Measurements from ENCODE around the gene CYP27B1.
"Not testable (repeated sequence)": the region's sequence is repeated elsewhere in the genome, so short reads cannot be mapped to it uniquely, and the experiment has no call there.

The CYP27B1 gene

DNA sequence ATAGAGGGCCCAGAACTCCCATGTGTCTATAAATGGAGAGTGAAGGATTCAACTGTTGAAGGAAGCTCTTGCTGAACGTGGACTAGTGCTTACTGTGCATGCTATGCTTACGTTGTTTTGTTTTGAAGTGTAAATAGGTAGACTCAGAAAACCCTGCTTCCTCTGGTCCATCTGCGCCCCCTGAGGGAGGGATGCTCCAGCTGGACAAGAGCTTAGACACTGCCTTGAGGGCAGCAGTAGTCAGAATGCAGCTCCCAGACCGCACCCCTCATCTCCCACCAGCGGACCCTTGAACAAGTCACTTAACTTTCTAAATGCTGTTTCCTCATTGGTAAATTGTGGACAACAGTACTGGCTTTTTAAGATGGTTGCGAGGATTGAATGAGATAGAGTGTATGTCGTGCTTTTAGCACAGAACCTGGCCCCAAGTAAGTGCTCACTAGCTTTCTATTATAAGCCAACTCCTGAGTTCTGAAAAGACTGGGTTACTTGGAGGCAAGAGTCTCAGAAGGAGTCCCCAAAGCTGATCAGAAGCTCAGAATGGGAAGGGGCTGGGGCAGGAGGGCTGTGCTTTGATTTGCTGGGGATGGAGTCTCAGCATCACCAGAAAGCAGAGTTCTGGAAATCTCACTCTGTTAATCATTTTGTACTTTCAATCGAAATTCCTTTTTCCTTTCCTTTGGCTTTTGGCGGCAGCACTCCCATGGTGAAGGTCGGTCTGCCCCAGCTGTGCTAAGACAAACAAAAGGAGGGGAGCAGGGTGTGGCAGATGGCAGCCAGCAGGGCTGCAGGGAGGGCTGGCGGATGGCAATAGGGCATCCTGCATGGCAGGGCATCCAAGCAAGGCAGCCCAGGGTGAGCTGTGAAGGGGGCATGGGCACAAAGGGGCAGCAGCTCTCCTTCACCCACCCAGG lies 43.9 kb downstream of the CYP27B1 start:
- DNase-seq (ENCODE audit: low read depth in 3 of 3), result no peak

DNA sequence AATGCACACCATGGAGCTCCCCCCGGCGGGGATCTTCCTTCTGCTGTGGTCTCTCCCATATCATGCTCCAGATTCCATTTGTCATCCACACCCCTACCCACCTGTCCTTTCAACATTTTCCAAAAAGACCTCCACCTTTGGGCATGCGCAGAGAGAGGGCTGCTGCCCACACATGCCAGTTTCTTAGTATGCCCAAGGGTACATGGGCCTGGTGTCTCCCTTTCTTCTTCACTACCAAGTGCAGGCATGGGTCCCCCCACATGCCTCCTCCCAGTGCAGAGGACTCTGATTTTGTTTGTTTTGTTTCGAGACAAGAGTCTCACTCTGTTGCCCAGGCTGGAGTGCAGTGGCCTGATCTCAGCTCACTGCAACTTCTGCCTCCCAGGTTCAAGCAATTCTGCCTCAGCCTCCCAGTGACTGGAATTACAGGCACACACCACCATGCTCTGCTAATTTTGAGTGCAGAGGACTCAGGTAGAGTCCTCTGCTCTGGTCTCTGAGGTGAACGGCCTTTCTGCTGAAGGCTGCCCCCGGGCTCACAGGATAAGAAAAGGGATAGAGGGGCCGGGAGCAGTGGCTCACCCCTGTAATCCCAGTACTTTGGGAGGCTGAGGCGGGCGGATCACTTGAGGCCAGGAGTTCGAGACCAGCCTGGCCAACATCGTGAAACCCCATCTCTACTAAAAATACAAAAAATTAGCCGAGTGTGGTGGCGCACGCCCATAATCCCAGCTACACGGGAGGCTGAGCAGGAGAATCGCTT lies 44.9 kb downstream of the CYP27B1 start:
- not testable (repeated sequence) for DNase-seq (ENCODE audit: low read depth in 3 of 3)

DNA sequence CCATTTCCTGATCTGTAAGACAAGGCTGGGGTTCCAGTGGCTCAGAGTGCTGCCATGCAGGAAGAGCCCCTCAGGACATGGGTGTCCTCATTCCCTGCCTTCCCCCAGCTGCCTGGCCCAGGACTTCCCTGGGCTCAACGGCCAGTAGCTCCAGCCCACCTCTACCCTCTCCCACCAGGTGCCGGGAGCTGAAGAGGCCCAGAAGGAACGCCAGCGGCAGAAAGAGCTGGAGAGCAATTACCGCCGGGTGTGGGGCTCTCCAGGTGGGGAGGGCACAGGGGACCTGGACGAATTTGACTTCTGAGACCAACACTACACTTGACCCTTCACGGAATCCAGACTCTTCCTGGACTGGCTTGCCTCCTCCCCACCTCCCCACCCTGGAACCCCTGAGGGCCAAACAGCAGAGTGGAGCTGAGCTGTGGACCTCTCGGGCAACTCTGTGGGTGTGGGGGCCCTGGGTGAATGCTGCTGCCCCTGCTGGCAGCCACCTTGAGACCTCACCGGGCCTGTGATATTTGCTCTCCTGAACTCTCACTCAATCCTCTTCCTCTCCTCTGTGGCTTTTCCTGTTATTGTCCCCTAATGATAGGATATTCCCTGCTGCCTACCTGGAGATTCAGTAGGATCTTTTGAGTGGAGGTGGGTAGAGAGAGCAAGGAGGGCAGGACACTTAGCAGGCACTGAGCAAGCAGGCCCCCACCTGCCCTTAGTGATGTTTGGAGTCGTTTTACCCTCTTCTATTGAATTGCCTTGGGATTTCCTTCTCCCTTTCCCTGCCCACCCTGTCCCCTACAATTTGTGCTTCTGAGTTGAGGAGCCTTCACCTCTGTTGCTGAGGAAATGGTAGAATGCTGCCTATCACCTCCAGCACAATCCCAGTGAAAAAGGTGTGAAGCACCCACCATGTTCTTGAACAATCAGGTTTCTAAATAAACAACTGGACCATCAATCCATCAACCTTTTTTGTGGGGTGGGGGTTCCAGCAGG lies 46.0 kb downstream of the CYP27B1 start:
- no peak for DNase-seq (ENCODE audit: low read depth in 3 of 3)

- DNase-seq (ENCODE audit: low read depth in 3 of 3), result no peak
Measured at GRCh38 chr12:57719777-57720605, 46.9 kb downstream of the CYP27B1 start.

DNA sequence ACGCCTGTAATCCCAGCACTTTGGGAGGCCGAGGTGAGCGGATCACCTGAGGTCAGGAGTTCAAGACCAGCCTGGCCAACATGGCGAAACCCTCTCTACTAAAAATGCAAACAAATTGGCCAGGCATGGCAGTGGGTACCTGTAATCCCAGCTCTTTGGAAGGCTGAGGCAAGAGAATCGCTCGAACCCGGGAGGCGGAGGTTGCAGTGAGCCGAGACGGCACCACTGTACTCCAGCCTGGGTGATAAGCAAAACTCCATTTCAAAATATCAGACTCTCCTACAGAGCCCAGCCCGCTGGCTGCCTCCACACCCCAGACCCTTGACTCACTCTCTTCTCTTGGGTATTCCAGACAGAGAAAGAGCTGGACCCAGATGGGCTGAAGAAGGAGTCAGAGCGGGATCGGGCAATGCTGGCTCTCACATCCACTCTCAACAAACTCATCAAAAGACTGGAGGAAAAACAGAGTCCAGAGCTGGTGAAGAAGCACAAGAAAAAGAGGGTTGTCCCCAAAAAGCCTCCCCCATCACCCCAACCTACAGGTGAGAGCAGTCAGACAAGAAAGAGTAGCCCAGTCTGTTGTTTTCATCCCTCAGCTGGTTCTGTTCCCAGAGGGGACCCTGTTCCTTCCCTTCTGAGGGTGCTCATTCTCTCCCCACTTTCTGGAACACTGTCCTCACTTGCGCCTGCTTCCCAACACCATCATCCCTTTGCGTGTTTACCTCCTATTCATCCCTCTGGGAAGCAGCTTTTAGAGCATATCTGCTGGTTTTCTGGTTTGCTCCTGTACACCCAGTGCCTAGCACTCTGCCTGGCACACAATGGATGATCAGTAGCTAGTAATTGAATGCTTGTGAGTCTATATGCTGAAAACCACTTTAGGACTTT lies 48.0 kb downstream of the CYP27B1 start:
- DNase-seq (ENCODE audit: low read depth in 3 of 3), result no peak

- DNase-seq (ENCODE audit: low read depth in 3 of 3), result no peak
Measured at GRCh38 chr12:57717846-57718640, 48.8 kb downstream of the CYP27B1 start.

GRCh38 chr12:57717131-57717530 lies 49.7 kb downstream of the CYP27B1 start:
- DNase-seq (ENCODE audit: low read depth in 3 of 3), result no peak

DNA sequence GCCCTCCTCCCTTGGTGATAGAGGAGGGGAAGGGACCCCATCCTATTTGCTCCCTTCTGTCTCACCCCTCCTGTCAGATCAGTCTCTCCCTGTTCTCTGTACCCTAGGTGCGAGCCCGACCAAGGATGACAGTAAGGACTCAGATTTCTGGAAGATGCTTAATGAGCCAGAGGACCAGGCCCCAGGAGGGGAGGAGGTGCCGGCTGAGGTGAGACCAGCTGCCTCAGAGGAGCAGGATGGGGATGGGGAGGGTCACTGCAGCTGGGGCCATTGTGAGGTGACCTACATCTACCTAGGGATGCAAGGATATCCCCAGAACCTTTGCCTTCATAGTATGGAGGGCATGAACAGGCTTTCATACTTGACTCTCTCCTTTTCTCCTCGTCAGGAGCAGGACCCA lies 50.6 kb downstream of the CYP27B1 start:
- no peak for DNase-seq (ENCODE audit: low read depth in 3 of 3)

GRCh38 chr12:57715786-57716185 lies 51.1 kb downstream of the CYP27B1 start:
- DNase-seq (ENCODE audit: low read depth in 3 of 3), result no peak

DNA sequence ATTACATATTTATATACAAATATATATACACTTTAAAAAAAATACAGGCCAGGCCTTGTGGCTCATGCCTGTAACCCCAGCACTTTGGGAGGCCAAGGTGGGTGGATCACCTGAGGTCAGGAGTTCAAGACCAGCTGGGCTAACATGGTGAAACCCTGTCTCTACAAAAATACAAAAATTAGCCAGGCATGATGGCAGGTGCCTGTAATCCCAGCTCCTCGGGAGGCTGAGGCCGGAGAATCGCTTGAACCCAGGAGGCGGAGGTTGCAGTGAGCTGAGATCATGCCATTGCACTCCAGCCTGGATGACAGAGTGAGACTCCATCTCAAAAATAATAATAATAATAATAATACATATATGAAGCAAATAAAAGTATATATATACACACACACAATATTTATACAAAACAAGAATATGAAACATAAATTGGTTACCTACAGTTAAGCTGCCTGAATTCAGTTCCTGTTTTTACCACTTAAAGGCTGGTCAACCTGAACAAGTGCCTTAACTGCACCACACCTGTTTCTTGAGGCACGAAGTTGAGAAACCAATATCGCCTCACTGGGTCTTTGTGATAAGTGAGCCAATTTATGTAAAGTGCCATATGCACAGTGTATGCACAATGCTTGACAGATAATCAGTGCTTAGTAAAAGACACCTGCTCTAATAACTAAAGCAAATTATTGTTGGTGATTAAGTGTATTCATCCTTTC lies 51.7 kb downstream of the CYP27B1 start:
- DNase-seq (ENCODE audit: low read depth in 3 of 3), result not testable (repeated sequence)

DNA sequence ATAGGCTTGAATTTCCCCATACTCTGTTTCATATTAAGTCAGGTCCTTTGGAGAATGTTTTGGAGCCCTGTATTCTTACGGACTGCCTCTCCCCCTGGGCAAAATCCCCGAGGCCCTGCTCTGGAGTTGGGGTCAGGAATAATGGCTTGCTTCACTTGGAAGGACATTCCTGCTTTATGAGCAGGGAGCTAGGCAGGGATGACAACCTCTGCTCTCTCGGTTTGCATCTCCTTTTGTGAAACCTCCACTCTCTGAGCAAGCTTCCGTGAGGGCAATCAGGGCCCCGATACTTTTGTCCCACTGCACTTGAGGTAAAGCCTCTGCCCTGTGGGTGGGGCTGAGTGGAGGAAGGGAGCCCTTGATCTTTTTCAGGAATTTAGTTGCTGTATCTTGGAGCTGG lies 53.7 kb downstream of the CYP27B1 start:
- no peak for DNase-seq (ENCODE audit: low read depth in 3 of 3)

- no peak for DNase-seq (ENCODE audit: low read depth in 3 of 3)
Measured at GRCh38 chr12:57712701-57713100, 54.2 kb downstream of the CYP27B1 start.
